Activated gamma-delta T cell treated with Interleukin-2 at 50 U/mL for 16 hours (primary cell): Measurements from ENCODE around the gene NEFH.
"Not testable (repeated sequence)": the region's sequence is repeated elsewhere in the genome, so short reads cannot be mapped to it uniquely, and the experiment has no call there.

Experiments
- DNase-seq: peaks from one replicate; pipeline ENCODE4 v3.0.0-alpha.2; 2020

The NEFH gene

GRCh38 chr22:29463629-29464028 lies 16.4 kb upstream of the NEFH start:
- no peak for DNase-seq

DNA sequence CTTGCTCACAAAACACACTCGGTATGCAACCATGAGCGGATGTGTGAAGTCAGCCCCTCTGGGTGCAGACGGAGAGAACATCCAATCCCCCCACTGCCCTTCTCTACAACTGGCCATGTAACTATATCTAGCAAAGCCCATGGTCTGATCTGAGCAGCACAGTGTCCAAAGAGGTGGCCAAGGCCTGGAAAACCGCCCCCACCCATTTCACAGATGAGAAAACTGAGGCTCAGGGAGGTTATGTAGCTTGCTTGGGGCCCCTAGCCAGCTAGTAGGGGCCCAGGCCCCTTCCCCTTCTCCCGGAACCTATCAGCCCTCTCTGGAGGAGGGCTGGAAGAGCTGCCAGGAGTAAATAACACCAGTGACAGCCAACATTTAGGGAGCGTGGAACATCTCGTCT lies 15.4 kb upstream of the NEFH start:
- DNase-seq = no peak

GRCh38 chr22:29469755-29470154 lies 10.3 kb upstream of the NEFH start:
- no peak for DNase-seq

- DNase-seq = peak; percentile 51
Observed at GRCh38 chr22:29470159-29470855, 9.7 kb upstream of the NEFH start.

- no peak for DNase-seq
Observed at GRCh38 chr22:29473001-29473400, 7.0 kb upstream of the NEFH start.

DNA sequence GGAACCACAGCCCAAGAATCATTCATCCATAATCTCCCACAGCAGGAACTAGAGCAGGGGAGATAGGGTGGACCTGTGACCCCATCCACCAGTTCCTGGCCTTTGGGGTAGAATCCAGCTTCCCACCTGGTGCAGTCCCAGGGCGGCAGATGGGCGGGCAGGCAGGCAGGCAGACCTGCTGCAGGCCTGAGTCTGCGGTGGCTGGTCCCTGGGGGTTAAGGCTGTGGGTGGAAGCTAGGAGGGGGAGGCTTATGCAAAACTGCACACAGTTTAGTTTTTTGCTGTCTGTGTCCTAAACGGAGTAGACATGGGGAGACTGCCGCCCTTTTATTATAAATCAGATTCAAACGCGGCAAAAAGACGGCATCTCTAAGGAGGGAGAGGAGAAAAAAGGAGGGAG lies 4.5 kb upstream of the NEFH start:
- DNase-seq = no peak

- no peak for DNase-seq
Observed at GRCh38 chr22:29476116-29476515, 3.9 kb upstream of the NEFH start.

GRCh38 chr22:29477723-29478318 lies 2.2 kb upstream of the NEFH start:
- no peak for DNase-seq

- no peak for DNase-seq
Observed at GRCh38 chr22:29478326-29479276, 1.4 kb upstream of the NEFH start.

- no peak for DNase-seq
Observed at GRCh38 chr22:29480262-29480511, 169 bp downstream of the NEFH start.

GRCh38 chr22:29480512-29481264 lies 670 bp downstream of the NEFH start:
- no peak for DNase-seq

GRCh38 chr22:29481265-29482000 lies 1.4 kb downstream of the NEFH start:
- DNase-seq = no peak

GRCh38 chr22:29482253-29482652 lies 2.2 kb downstream of the NEFH start:
- no peak for DNase-seq

GRCh38 chr22:29482726-29483125 lies 2.7 kb downstream of the NEFH start:
- no peak for DNase-seq

DNA sequence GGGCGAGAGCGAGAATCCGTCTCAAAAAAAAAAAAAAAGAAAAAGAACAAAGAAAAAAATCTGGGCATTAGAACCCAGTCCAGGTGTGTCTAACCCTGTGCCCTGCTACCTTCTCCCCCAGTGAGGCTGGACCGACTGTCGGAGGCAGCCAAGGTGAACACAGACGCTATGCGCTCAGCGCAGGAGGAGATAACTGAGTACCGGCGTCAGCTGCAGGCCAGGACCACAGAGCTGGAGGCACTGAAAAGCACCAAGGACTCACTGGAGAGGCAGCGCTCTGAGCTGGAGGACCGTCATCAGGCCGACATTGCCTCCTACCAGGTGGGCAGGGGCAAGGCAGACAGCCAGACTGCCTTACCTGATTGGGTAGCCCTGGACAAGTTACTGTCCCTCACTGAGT lies 3.2 kb downstream of the NEFH start:
- no peak for DNase-seq

DNA sequence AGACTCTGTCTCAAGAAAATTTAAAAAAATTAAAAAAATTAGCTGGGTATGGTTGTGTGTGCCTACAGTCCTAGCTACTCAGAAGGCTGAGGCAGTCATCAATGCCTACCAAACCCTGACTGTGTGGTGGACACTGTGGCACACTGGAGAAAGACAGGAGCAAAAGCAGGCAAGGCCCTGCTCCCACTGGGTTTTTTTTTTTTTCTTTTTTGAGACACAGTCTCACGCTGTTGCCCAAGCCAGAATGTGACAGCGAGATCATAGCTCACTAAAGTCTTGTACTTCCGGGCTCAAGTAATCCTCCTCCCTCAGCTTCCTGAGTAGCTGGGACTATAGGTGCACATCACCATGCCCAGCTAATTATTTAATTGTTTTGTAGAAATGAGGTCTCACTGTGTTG lies 4.6 kb downstream of the NEFH start:
- no peak for DNase-seq

- DNase-seq = no peak
Observed at GRCh38 chr22:29485448-29485847, 5.4 kb downstream of the NEFH start.

GRCh38 chr22:29487426-29487986 lies 7.5 kb downstream of the NEFH start:
- no peak for DNase-seq

GRCh38 chr22:29489127-29489780 lies 9.2 kb downstream of the NEFH start:
- not testable (repeated sequence) for DNase-seq

- DNase-seq = no peak
Observed at GRCh38 chr22:29491012-29491411, 11.0 kb downstream of the NEFH start.

DNA sequence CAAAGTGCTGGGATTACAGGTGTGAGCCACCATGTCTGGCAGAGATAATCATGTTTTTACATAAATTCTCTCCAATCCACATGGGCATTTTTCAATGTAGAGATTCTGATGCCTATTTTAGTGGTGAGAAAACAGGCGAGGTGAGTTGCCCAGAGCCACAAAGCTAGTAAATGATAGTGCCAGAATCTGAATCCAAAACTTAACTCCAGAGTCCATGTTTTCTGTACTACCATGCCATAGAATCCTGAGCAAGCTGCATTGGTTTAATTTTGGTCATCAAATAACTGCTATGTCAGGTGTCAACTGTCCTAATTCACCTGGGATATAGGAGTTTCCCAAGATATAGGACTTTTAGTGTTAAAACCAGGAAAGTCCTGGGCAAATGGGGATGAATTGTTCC lies 13.6 kb downstream of the NEFH start:
- no peak for DNase-seq

DNA sequence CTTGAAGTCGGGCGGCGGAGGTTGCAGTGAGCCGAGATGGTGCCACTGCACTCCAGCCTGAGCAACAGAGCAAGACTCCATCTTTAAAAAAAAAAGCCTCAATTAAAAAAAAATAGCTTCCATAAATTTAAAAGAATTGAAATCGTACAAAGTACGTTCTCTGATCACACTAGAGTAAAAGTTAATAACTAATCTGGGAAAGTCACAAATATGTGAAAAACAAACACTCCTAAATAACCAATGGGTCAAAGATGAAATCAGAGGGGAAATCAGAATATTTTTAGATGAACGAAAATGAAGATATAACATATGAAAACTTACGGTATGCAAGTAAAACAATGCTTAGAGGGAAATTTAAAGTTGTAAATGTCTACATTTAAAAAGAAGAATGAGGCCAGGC lies 19.8 kb downstream of the NEFH start:
- no peak for DNase-seq
